GM21367 (cell line): ENCODE results near the gene ADGRL3.

Experiments
- ATAC-seq: cut with Tn5 transposase; IDR thresholded peaks from one replicate; pipeline ENCODE4 v1.9.1; 2021; ENCODE audit not compliant: unreplicated experiment

ADGRL3 gene

DNA sequence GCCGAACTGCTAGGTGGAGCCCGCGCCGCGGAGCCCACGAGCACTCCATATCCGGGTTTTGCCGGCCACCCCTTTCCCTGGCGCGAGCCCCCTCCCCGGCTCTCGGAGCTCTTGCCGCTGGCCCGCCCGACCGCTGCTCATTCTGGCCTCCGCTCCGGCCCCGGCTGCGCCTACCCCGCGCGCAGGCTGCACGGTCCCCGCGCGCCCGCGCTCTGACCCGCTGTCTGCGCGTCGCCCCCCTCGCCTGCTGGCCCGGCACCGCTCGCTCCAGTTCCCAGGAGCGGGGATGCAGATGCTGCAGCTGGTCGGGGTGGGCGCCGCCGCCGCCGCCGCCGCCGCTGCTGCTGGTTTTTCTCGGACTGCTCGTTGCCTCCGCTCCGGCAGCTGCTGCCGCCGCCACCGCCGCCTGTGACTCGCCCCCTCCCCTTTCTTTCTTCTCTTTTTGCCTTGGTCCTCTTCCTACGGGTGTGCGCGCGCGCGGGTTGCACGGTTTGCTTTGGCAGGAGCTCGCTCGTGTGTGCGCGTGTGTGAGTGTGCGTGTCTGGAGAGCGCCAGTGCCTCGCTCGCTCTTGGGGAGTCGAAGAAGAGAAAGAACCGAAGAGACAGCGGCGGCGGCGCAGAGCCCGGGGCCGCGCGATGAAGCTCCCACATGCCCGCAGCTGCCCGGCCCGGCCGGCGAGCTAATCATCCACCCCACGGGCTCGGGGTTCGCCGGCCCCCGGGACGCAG, at the start of gene ADGRL3:
Gene ADGRL3, plus strand, starts transcription at position 140 of the 729 bp plus-strand sequence.
- ATAC-seq: no peak

DNA sequence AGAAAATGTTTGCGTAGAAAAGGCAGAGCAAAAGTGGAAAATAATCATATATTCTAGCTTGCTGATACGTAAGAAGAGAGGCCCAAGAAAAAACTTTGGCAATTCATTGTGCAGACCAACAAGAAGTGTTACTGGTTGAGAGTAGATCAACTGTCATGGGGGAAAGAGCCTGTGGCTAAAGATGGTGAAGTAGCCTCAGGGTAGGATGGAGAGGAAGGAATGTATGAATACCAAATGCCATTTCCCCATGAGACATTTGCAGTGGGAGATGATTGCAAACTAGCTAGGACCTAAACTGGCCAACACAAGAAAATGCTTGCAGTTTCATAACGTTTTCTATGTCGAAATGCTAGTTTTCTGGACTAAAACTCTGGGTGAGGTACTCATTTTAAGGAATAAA, 47.7 kb upstream of the ADGRL3 start:
- ATAC-seq: no peak

DNA sequence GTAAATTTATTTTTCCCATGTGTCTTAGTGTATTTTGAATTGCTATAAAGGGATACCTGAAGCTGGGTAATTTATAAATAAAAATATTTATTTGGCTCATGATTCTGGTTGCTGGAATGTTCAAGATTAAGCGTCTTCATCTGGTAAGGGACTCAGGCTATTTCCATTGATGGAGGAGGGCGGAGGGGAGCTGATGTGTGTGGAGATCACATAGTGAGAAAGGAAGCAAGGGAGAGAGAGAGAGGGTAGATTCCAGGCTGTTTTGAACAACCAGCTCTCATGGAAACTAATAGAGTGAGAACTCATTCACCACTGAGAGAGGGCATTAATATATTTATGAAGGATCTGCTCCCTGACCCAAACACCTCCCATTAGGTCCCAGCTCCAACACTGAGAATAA, 39.6 kb upstream of the ADGRL3 start:
- no peak for ATAC-seq

DNA sequence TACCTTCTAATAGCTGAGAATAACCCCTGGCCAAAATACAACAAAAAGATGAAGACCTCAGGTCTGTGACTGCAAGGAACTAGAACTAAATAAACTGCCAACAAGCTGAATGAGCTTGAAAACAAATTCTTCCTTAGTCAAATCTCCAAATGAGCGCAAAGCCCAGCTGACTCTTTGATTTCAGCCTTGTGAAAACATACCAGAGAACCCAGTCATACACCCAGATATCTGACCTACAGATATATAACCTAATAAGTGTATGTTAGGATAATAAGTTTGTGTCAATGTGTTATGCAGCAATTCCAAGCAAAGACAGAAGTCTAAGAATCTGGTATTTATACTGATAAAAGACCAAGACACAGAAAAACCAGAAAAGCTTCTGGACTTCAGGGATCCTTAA, 38.0 kb upstream of the ADGRL3 start:
- ATAC-seq: no peak

DNA sequence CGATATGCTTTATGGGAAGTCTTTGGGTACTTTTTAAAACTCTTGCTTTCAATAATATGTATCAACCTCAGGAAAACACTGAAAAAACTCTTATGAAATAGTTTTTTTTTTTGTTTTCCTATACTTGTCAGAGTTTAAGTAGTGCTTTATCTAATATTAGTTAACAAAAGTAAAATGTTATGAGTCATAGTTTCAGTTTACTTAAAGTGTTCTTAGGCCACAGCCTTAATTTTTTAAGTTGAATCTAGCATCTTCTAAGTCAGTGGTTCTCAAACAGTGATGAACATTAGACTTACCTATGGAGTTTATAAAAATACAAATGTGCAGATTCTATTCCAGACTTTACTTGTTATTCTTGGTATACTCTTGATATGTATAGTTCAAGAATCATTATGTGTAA, 26.3 kb upstream of the ADGRL3 start:
- no peak for ATAC-seq

DNA sequence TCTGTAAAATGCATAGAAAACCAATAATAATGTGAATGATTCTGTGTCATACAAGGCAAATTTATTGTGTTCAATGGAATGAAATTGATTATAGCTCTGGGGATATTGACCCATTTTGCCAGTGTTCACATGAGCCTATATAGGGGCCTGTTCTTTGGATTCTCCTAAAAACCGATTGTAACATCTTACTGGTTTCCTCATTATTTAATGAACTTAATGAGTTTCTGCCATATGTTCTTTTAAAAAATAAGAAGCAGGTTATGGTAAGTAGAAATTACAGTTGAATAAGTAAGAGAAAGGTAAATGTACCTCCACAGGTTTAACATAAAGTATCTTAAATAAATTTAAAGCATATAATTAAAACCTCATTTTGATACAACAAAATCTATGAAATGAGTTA, 24.6 kb upstream of the ADGRL3 start:
- ATAC-seq: no peak

DNA sequence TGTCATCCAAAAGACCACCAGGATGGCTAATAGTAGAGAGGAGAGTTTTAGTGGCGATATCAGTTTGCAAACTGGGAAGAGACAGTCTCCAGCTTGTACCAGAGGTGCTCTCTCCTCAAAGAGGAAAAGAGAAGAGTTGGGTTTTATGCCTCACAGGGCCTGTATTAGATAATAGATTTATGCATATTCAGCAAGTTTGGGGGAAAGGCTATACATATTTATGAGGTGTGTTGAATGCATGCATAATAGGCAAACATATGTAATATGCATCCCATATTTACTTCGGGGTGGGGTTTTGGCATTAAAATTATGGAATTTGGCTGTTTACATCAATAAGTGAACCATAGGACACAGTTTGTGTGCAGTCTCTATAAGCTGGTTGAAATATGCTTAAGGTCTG, 22.8 kb upstream of the ADGRL3 start:
- ATAC-seq: no peak

DNA sequence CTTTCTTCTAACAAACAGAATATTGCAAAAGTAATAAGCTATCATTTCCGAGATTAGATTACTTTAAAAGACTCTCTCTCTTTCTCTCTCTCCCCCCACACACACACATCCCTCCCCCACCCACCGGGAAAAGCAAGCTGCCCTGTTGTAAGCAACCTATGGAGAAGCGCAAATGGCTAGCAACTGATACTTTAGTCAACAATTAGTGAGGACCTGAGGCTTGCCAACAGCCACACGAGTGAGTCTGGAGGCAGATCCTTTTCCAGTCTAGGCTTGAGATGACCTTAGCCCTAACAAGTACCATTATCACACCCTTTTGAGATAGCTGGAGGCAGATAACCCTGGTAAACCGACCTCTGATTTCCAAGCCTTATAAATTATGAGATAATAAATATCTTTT, 19.7 kb upstream of the ADGRL3 start:
- no peak for ATAC-seq

DNA sequence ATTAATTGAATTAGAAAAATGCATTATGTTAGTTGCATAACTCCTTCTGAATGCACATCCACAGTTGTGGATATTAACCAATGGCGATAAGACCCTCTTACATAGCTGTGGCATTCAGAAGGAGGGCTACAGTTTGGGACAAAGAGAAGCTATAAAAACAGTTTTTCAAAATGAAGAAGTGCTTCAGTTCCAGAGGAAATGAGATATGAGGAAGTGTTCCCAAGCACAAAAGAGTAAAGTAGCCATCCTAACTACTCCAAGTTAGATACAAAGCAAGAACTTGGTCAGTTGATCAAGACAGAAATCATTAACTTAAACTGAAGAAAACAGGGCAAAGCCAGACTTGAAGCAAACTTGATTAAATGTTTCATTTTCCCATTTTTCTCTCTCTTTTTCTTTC, 17.2 kb upstream of the ADGRL3 start:
- no peak for ATAC-seq

DNA sequence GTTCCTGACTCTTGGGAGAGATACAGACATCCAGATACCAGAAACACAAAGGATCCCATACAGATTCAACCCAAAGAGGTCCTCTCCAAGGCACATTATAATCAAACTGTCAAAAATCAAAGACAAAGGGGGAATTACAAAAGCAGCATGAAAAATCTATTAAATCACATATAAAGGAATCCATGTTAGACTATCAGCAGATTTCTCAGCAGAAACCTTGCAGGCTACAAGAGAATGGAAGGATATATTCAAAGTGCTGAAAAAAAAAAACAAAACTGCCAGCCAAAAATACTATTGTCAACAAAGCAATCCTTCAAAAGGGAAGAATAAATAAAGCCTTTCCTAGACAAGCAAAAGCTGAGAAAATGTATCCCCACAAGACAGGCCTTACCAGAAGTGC, 14.8 kb upstream of the ADGRL3 start:
- ATAC-seq: no peak

DNA sequence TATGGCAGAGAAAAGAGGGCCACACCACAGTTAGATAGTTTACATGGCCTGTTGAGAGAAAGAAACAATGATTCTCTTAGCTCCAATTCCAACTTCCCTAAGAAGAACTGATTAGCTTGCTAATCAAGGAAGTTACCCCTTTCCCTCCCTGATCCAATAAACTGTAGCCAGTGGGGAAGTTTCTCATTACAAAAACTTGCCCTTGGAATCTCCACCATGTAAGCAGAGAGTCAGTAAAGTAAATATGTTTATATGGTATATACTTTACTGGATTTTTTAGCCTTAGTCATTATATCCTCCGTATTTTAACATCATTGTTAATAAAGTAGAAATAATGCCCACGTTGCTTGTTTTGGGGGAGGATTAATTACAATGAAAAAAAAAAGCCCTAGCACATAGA, 7.7 kb upstream of the ADGRL3 start:
- ATAC-seq: no peak

DNA sequence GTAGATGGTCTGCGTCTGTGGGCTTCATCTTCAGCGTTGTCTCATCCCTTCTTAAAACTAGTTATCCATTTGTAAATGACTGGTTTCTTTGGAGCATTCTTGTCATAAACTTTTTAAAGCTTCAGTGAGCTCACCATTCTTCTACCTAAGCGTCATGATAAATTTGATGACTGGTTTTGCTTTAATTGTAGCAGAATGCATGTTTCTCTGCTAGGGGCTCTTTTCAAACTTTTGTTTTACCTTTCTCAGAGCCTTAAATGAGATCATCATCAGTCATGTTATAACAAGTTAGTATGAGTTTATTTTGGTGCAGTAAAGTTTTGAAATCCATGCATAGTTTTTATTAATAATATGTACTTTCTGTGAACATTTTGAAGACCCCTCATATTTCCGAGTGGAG, 6.3 kb upstream of the ADGRL3 start:
- ATAC-seq: no peak

DNA sequence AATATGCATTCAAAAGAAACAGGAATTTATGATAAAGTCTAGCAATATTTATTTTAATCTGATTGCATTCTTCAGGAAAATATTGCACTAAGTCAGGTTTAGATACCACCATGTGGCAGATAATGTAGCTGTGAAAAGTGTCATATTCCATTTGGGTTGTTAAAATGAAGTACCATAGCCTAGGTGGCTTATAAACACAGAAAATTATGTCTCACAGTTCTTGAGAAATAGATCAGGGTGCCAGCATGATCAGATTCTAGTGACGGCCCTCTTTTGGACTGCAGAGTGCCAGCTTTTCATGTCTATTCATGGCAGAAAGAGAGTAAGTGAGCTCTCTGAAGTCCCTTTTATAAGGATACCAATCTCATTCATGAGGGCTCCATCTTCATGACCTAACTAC, 5.6 kb upstream of the ADGRL3 start:
- no peak for ATAC-seq

DNA sequence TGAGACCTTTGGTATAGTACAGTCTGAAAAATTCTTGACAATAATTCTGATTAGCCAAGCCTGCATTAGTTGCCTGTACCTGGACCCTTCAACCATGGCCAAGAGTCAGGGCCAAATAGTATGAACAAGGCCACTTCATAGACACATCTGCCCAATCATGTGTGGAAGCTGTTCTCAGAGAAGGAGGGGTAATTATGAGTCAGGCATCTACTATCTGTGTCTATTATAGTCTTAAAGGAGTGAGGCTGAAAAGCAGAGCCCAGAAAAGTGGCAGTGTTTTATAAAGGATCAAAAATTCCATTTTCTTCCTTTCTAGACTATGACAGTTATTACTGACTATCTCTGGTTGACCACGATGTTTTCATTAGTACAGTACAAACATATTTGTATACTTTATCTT, 5.0 kb upstream of the ADGRL3 start:
- ATAC-seq: no peak

DNA sequence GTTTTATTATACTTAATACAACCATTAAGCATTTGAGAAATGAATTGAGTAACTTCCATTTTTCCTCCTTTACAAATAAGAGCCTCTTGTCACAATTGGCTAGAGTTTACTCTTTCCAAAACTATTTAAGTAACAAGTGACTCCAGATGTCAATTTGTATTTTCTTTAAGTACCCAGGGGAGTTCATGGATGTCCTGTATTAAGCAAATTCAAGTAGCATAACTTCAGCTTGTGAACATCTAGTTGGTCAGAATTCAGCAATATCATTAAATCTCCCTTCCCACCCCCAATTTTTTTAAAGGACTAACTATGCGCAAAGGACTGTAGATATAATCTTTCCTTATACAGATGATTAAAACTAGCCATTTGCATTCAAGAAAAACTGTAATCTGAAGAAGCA, 1.4 kb upstream of the ADGRL3 start:
- ATAC-seq: no peak

DNA sequence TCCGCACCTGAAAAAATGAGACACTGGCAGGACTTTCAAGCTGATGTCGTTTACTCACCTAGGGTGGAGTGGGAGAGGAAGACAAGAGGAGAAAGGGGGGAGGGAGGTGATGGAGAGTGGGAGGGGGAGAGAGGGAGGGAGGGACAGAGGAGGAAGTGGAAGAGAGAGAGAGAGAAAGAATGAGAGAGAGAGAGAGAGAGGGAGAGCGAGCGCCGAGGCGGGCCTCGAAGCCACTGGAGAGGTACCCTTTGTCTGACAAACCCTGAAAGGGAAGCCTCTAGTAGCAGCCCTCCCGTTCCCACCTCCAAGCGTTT, 296 bp upstream of the ADGRL3 start:
- no peak for ATAC-seq

DNA sequence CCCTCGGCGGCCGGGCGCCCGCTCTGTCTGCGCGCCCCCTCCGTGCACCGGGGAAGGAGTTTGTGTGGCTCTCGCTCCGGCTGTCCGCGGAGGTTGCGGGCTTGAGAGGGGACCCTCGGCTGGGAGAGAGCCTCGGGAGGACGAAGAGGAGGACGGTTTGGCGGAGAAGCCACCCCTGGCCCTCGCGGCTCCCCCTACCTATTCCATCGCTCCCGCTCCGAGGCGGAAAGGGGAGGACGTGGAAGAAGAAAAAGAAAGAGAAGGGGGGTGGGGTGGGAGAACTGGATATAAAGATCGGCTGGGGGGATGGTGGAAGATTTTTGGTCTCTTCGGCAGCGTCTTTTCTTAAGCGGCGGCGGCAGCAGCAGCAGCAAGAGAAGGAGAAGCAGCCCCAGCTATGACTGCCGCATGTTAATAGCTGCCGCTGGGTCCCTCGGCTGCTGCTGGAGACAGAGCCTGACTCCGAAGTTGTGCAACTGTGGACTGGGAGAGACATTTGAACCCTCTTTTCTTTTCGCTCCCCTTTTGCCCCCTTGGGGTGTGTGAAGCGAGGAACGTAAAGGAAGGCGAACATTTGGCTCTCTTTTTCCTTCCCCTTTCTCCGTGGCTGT, 895 bp downstream of the ADGRL3 start:
- ATAC-seq: no peak

DNA sequence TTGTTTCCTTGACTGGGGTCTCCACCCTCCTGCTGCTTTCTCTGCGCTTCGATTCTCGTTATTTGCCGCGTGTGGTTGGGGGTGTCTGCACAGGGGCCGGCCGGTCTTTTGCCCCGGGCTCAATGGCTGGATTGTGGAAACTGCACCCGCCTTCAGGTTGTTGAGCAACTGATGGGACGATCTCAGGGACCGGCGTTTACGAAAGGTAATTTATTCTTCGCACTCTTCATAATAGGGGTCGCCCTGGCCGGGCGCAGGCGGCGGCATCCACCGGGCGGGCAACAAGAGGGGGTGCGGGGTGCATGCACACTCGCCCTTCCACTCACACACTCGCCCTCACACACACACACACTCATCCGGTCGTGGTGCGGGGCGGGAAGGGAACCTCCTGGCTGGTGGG, 1.4 kb downstream of the ADGRL3 start:
- ATAC-seq: no peak

DNA sequence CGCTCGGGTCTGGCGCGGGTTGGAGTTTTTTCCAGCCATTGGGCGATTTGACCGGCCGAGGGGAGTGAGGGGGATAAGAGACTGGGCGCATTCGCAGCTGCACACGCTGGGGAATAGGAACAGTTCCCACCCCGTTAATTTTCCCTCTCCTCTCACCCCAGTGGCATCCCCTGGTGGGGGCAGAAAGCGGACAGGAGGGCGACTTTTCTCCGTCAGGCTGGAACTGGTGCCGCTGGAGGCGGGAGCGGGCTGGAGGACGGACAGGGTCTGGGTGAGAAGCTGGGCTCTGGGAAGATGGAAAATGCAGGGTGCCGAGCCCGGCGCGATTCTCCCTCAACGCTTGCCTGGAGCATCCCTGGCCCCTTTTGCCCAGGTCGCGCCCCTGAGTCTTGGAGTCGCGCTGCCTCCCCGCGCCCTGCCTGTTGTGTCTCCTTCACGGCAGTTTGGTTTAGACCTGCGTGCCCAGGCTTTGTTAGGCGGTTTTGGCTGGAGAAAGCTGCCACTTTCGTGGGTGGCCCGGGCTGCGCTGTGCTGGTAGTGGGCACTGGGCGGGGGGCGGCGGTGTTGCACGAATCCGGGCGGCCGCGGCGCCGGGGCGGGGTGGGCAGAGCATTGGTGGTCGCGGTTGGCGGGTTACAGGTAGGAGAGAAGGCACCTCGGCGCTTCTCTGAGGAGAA, 2.0 kb downstream of the ADGRL3 start:
- ATAC-seq: no peak

DNA sequence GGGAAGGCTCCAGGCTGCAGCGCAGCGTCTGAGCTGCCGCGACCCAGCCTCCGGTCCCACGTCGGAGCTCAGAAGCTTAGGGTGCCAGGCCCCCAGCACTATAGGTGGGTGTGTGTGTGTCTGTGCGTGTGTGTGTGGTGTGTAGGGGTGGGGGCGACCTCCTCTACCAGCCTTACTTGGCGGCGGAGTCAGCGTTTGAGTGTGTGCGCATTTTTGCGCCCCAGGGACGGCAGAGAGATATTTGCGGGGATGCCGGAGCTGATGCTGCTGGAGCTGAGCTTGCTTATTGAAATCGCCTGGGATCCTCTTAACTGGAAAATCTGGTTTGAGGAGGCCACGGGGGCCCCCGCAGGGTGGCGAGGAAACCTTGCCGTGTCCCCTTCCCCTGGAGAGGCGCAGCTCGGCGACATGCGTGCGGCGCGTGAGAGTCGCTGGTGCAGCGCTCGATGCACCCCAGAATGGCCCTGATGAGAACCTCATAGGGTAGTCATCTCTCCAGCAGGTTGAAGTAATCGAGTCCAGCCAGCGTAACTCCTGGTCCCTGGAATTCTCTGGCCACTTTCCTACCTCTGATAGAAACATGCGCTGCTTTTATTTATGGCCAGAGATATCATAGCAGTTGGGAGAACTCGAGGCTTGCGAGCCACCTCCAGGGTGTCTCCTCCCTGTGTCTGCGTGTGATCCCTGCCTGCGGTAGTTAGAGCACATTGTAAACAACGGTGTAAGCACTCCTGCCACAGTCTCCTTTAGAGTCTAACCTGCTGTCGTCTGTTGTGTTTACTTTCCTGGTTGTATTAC, 2.7 kb downstream of the ADGRL3 start:
- ATAC-seq: no peak

DNA sequence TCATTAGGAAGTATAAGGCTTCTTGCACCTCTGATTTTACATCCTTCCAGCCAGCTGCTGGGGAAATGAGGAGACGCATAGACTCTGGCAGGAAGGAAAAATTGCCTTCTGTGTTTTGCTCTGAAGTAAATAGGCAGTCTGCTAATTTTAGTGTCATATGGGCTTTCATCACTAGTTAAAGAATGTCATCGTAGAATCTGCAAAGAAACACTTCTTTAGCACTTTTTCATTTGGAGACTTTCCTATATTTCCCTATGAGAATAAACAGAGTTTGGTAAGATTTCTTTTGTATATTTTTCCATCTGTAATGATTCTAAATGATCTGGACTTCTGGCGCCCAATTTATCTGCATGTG, 3.3 kb downstream of the ADGRL3 start:
- ATAC-seq: no peak
